HCT116 (cell line): ENCODE data around the gene RPGRIP1. TPM values are rescaled to one million over a fixed set of nuclear protein-coding genes. Genes with fewer than 3 reads are reported as not detected.

Source experiments
- ATAC-seq: fragments of 200-7000 bp; cut with Tn5 transposase; 2 replicates; pipeline ENCODE4 v1.9.1; 2020; ENCODE audit warnings: mild to moderate bottlenecking, moderate library complexity
- BruUV-seq: library from RNA; stranded (reverse); fragments of 400-500 nt; replicated peaks from 2 replicates; lab custom pipeline; 2021; lab: Mats Ljungman, UMichigan
- CTCF ChIA-PET: fragments of 300-600 bp; sonication (Branson Sonifier 250); formaldehyde crosslinking; loops from one replicate; lab custom pipeline; 2021; ENCODE audit warnings: antibody characterized with exemption; lab: Charles Lee
- POLR2A ChIA-PET: fragments of 300-600, 350-600 bp; sonication (Branson Sonifier 250); formaldehyde crosslinking; loops from one replicate; lab custom pipeline; 2021; ENCODE audit warnings: antibody characterized with exemption; lab: Charles Lee
- RAD21 ChIA-PET, 2 experiments: fragments of 300-600 bp; sonication (Branson Sonifier 250); formaldehyde crosslinking; loops; one replicate each; lab custom pipeline; 2023; ENCODE audit warnings: low total read pairs in 2 of 2; ENCODE audit not compliant: uncharacterized antibody in 2 of 2, unreplicated experiment in 2 of 2, low non-redundant PET in 1 of 2; lab: Charles Lee
- DNase-seq: peaks from one replicate; pipeline ENCODE4 v3.0.0-alpha.2; 2010; ENCODE audit warnings: low read depth, low spot score
- H2AFZ ChIP-seq: fragments of 200-600 bp; shearing (Covaris generic), sonication (generic); 2 replicates; pipeline ENCODE4 v1.6.1; 2017; ENCODE audit warnings: low read depth, mixed run types, mixed read lengths, antibody characterized with exemption, low read length; ENCODE audit not compliant: poor library complexity, severe bottlenecking
- H3K27ac ChIP-seq: 2 replicates; pipeline ENCODE4 v1.5.1; 2012; ENCODE audit warnings: low read depth, low read length
- H3K27me3 ChIP-seq: fragments of 200-600 bp; sonication (generic); 2 replicates; pipeline ENCODE4 v1.6.1; 2016; ENCODE audit warnings: mixed run types, low read length, mixed read lengths; ENCODE audit not compliant: insufficient read depth
- H3K36me3 ChIP-seq, 2 experiments: fragments of 200-500 bp in 1 of 2; fragments of 200-600 bp in 1 of 2; sonication (Bioruptor generic) in 1 of 2; sonication (generic) in 1 of 2; 2 replicates each; pipeline versions ENCODE4 v1.5.1 to v1.6.1; 2014 to 2016; ENCODE audit warnings: low read length in 2 of 2, inconsistent platforms in 1 of 2, mixed read lengths in 1 of 2, mixed run types in 1 of 2; ENCODE audit not compliant: insufficient read depth in 2 of 2, control insufficient read depth in 1 of 2
- H3K4me1 ChIP-seq, 2 experiments: fragments of 200-600 bp in 1 of 2; sonication (generic) in 1 of 2; 2 replicates each; pipeline versions ENCODE4 v1.5.1 to v1.6.1; 2012 to 2017; ENCODE audit warnings: low read length in 2 of 2, inconsistent platforms in 1 of 2, mild to moderate bottlenecking in 1 of 2, mixed read lengths in 1 of 2, mixed run types in 1 of 2, moderate library complexity in 1 of 2; ENCODE audit not compliant: insufficient read depth in 2 of 2, control insufficient read depth in 1 of 2
- H3K4me2 ChIP-seq: fragments of 200-600 bp; sonication (generic); 2 replicates; pipeline ENCODE4 v1.6.1; 2017; ENCODE audit warnings: mixed run types, low read length, mixed read lengths
- H3K4me3 ChIP-seq, 2 experiments: fragments of 200-600 bp in 1 of 2; sonication (generic) in 1 of 2; replicated peaks in 1 of 2; 2 replicates each; pipeline ENCODE4 v1.5.1; 2011 to 2016; ENCODE audit warnings: low read length in 2 of 2, control low read depth in 1 of 2, low read depth in 1 of 2, mild to moderate bottlenecking in 1 of 2, mixed read lengths in 1 of 2, mixed run types in 1 of 2
- H3K79me2 ChIP-seq: fragments of 200-600 bp; sonication (generic); 2 replicates; pipeline ENCODE4 v1.6.1; 2017; ENCODE audit warnings: mild to moderate bottlenecking, mixed run types, low read length, moderate library complexity, mixed read lengths; ENCODE audit not compliant: insufficient read depth
- H3K9ac ChIP-seq: fragments of 200-600 bp; sonication (generic); 2 replicates; pipeline ENCODE4 v1.6.1; 2016; ENCODE audit warnings: low read length, mixed read lengths
- H3K9me2 ChIP-seq: fragments of 200-600 bp; sonication (generic), shearing (Covaris generic); 2 replicates; pipeline ENCODE4 v1.6.1; 2017; ENCODE audit warnings: mixed run types, mild to moderate bottlenecking, moderate library complexity; ENCODE audit not compliant: insufficient read depth
- H3K9me3 ChIP-seq, 2 experiments: fragments of 200-500 bp in 1 of 2; fragments of 200-600 bp in 1 of 2; sonication (Bioruptor generic) in 1 of 2; sonication (generic) in 1 of 2; 2 replicates each; pipeline ENCODE4 v1.6.1; 2014 to 2017; ENCODE audit warnings: low read length in 2 of 2, mixed read lengths in 2 of 2, inconsistent platforms in 1 of 2, low read depth in 1 of 2, mild to moderate bottlenecking in 1 of 2, mixed run types in 1 of 2, moderate library complexity in 1 of 2; ENCODE audit not compliant: control insufficient read depth in 1 of 2, insufficient read depth in 1 of 2
- H4K20me1 ChIP-seq: fragments of 200-600 bp; sonication (generic), shearing (Covaris generic); 2 replicates; pipeline ENCODE4 v1.6.1; 2017; ENCODE audit warnings: mixed run types, mild to moderate bottlenecking, moderate library complexity; ENCODE audit not compliant: insufficient read depth
- ATF3 ChIP-seq: IDR thresholded peaks from 2 replicates; pipeline ENCODE4 v1.6.1; 2012
- CBX3 ChIP-seq: IDR thresholded peaks from 2 replicates; pipeline ENCODE4 v1.6.1; 2012; ENCODE audit warnings: low read depth
- CEBPB ChIP-seq: IDR thresholded peaks from 2 replicates; pipeline ENCODE4 v1.6.1; 2012; ENCODE audit warnings: low read depth
- CTCF ChIP-seq, 3 experiments: fragments of 200-600 bp in 1 of 3; sonication (generic) in 1 of 3; IDR thresholded peaks in 2 of 3; conservative IDR thresholded peaks in 1 of 3; 2 replicates each; pipeline ENCODE4 v1.5.1; 2012 to 2017; ENCODE audit warnings: low read depth in 2 of 3, low read length in 2 of 3, antibody characterized with exemption in 1 of 3, borderline replicate concordance in 1 of 3, control low read depth in 1 of 3, mild to moderate bottlenecking in 1 of 3, mixed read lengths in 1 of 3, mixed run types in 1 of 3, moderate library complexity in 1 of 3; ENCODE audit not compliant: insufficient read depth in 1 of 3
- EGR1 ChIP-seq: IDR thresholded peaks from 2 replicates; pipeline ENCODE4 v1.6.1; 2012; ENCODE audit warnings: low read depth
- ELF1 ChIP-seq: IDR thresholded peaks from 2 replicates; pipeline ENCODE4 v1.6.1; 2012; ENCODE audit warnings: low read depth, borderline replicate concordance
- EZH2 ChIP-seq: fragments of 200-600 bp; sonication (generic); IDR thresholded peaks from 2 replicates; pipeline ENCODE4 v1.6.1; 2017; ENCODE audit warnings: antibody characterized with exemption, mixed run types
- EZH2phosphoT487 ChIP-seq: fragments of 200-600 bp; IDR thresholded peaks from 2 replicates; pipeline ENCODE4 v1.6.1; 2018; ENCODE audit warnings: antibody characterized with exemption, borderline replicate concordance
- FOSL1 ChIP-seq: IDR thresholded peaks from 2 replicates; pipeline ENCODE4 v1.6.1; 2012; ENCODE audit warnings: low read depth
- JUND ChIP-seq: IDR thresholded peaks from 2 replicates; pipeline ENCODE4 v1.6.1; 2012
- MAX ChIP-seq: IDR thresholded peaks from 2 replicates; pipeline ENCODE4 v1.6.1; 2012
- RAD21 ChIP-seq: IDR thresholded peaks from 2 replicates; pipeline ENCODE4 v1.6.1; 2012; ENCODE audit warnings: low read depth, mild to moderate bottlenecking
- REST ChIP-seq: IDR thresholded peaks from 2 replicates; pipeline ENCODE4 v1.6.1; 2012; ENCODE audit warnings: low read depth
- SIN3A ChIP-seq: IDR thresholded peaks from 2 replicates; pipeline ENCODE4 v1.6.1; 2012; ENCODE audit warnings: low read depth
- SP1 ChIP-seq: IDR thresholded peaks from 2 replicates; pipeline ENCODE4 v1.6.1; 2012; ENCODE audit warnings: low read depth
- YY1 ChIP-seq: IDR thresholded peaks from 2 replicates; pipeline ENCODE4 v1.6.1; 2011; ENCODE audit warnings: low read length, low read depth, moderate library complexity, mild to moderate bottlenecking; ENCODE audit not compliant: insufficient replicate concordance; ENCODE audit errors: extremely low read depth
- ZBTB33 ChIP-seq: IDR thresholded peaks from 2 replicates; pipeline ENCODE4 v1.6.1; 2011; ENCODE audit warnings: mild to moderate bottlenecking, low read length, moderate library complexity; ENCODE audit not compliant: insufficient replicate concordance; ENCODE audit errors: extremely low read depth
- ZFX ChIP-seq: fragments of 450-650 bp; IDR thresholded peaks from 2 replicates; pipeline ENCODE4 v1.6.1; 2017
- ZNF274 ChIP-seq: fragments of 200-500 bp; sonication (Bioruptor generic); IDR thresholded peaks from 2 replicates; pipeline ENCODE4 v1.6.1; 2014; ENCODE audit warnings: mild to moderate bottlenecking, low read depth, low read length, inconsistent platforms
- intact Hi-C: fragments of 100-400 bp; cut with micrococcal nuclease; formaldehyde crosslinking; loops from 2 replicates; pipeline ENCODE4 v1.10.0; 2022
- total RNA-seq: library from RNA; stranded (reverse); gene quantifications from one replicate; pipeline ENCODE4 v1.2.1, GENCODE V29; 2021; ENCODE audit not compliant: unreplicated experiment

RPGRIP1 gene
- total RNA-seq, 1 experiment from 2014 or later = not detected

GRCh38 chr14:21287168-21287567 lies 7.3 kb downstream of the RPGRIP1 start:
- intact Hi-C loops = no loop called here
- no peaks in the 10 kb centered on the region for H3K9me3 ChIP-seq
- no peak overlapping the region for H3K9ac ChIP-seq
- no peaks in the 10 kb centered on the region for H3K79me2 ChIP-seq
- H3K4me1 ChIP-seq = no peaks in the 10 kb centered on the region
- H3K27ac ChIP-seq = no peak overlapping the region
- CTCF ChIA-PET = no interaction called here
- RAD21 ChIA-PET = no interaction called here
- no peak overlapping the region for H3K4me3 ChIP-seq
- H3K9me2 ChIP-seq = no peaks in the 10 kb centered on the region
- no peak overlapping the region for H2AFZ ChIP-seq
- no peak for ATAC-seq
- H4K20me1 ChIP-seq = no peaks in the 10 kb centered on the region
- H3K27me3 ChIP-seq = no peaks in the 10 kb centered on the region
- BruUV-seq = no TSS peak
- H3K4me2 ChIP-seq = no peak overlapping the region
- H3K36me3 ChIP-seq = no peaks in the 10 kb centered on the region
- DNase-seq = no peak
- TF ChIP-seq YY1 = no peak
- TF ChIP-seq FOSL1 = no peak
- no peak for TF ChIP-seq MAX
- no peak for TF ChIP-seq EZH2phosphoT487
- no peak for TF ChIP-seq ZNF274
- TF ChIP-seq EGR1 = no peak
- TF ChIP-seq RAD21 = no peak
- no peak for TF ChIP-seq REST
- no peak for TF ChIP-seq EZH2
- TF ChIP-seq SP1 = no peak
- TF ChIP-seq CBX3 = no peak
- TF ChIP-seq CTCF (IDR thresholded peaks at IDR 0.05 in 2 of 3, conservative IDR thresholded peaks at IDR 0.05 in 1 of 3; ENCODE audit: borderline replicate concordance in 1 of 3, insufficient read depth in 1 of 3, low read depth in 2 of 3, low read length in 2 of 3) = no peak
- TF ChIP-seq ATF3 = no peak
- TF ChIP-seq JUND = no peak
- TF ChIP-seq ELF1 = no peak
- no peak for TF ChIP-seq ZFX
- TF ChIP-seq CEBPB = no peak
- no peak for TF ChIP-seq SIN3A
- no peak for TF ChIP-seq ZBTB33
- TF ChIP-seq, all 23 proteins: peak for 0
- POLR2A ChIA-PET = no interaction called here
